Activated CD4-positive, alpha-beta T cell treated with anti-CD3 and anti-CD28 coated beads for 24 hours (primary cell): ENCODE results near the gene SLPI.

ENCODE experiments used
- DNase-seq, 2 donors: peaks; one replicate each; pipeline ENCODE4 v3.0.0-alpha.2; 2020; ENCODE audit warnings: low read depth in 2 of 2

SLPI gene

DNA sequence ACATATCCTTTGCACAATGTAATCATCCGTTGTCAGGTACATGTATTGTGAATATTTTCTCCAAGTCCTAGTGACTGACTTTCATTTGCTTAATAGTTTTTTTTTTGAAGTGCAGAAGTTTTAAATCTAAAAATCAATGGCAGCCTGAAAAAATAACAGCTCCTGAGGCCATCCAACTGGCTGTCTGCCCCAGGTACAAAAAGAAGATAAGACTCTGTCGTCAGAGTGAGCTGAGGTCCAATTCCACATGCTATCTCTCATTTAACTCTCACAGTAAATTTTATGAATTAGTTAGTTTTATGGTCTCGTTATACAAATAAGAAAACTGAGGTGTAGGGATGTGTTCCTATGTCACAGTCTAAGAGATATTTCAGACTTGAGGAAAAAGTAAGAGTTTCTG is 21.0 kb upstream of the SLPI start:
- no peak for DNase-seq

GRCh38 chr20:45269754-45270270 is 15.4 kb upstream of the SLPI start:
- no peak for DNase-seq

DNA sequence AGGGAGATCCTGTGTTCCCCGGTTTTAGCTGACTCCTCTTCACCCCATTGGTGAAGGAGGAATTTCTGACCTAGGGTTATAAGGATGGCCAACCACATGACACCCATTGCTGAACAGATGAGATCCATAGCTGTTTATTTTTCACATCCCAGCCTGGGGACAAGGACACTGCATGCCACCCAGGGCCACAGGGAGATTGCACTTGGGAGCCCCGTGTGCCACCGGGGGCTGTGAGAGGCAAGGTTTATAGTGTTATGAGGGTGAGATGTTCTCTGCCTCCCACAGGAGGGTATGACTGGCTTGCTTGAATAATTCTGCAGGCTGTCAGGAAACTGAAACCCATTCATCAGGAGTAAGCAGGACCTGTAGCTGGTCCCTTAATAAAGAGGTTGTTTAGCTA is 14.7 kb upstream of the SLPI start:
- DNase-seq: no peak

- DNase-seq: no peak
These were observed 14.2 kb upstream of the SLPI start for GRCh38 chr20:45268531-45268930.

DNA sequence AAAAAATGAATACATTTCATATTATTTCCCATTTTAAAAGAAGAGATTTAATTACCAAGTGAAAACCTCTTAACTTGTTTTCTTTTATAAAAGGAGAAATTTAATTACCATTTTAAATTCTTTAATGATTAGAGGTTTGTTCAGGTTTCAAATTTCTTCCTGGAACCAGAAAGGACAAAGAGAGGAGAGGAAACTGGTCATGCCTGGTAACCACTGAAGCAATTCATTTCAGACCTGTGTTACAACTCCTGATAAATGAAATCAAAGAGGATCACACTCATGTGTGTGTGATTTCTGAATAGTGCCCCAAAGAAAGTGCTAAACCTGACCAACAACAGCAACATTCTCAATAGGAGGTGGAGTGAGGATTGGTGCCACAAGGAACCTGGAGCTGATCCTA is 12.6 kb upstream of the SLPI start:
- no peak for DNase-seq

- no peak for DNase-seq
These were observed 9.3 kb upstream of the SLPI start for GRCh38 chr20:45263556-45264266.

DNA sequence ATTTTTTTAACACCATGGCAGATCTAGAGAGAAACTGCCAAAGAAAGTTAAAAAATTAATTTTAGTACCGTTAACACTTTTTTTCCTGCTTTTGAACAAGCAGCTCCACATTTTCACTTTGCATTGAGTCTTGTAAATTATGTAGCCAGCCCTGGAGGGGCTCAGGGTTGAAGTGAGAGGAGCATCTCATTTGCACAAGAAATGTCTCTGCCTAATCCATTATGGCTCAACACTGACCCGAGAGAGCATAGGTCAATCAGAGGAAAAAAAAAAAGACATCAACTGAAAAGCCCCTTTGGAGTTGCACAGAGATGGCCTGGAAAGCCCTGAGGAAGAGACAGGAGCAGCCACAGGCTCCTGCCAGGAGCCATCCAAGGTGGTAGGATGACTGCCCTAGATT is 4.3 kb upstream of the SLPI start:
- DNase-seq: no peak

DNA sequence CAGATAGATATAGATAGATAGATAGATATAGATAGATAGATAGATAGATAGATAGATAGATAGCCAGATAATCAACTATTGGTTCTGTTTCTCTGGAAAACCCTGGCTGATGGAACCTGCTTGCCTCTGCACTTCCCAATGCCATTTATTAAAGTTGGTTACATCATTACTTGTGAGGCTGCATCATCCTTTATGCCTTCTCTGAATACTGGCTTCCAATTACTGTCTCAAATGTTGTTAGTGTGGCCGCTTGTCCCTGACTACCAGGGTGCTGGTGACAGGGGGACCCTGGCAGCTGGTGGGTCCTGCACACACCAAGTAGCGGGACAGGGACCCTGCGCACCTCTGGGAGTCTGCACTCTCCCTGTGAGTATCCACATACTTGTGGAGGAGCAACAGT is 3.9 kb upstream of the SLPI start:
- no peak for DNase-seq

DNA sequence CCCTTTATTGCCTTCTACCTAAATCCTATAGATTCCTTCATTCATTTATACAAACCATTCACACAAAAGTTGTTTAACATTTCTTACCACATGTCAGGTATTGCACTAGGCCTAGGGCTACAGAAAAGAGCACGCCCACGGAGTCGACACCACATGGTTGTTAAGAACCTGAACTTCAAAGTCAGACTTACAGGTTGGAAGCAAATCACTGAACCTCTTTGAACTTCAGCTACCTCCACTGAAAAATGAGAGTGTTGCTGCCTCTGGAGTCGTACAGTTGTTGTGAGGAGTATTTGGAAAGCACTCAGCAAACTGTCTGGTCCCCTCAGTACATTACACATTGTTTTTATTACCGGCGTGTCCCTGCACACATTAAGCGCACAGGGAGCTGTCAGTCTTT is 3.3 kb upstream of the SLPI start:
- DNase-seq: no peak

DNA sequence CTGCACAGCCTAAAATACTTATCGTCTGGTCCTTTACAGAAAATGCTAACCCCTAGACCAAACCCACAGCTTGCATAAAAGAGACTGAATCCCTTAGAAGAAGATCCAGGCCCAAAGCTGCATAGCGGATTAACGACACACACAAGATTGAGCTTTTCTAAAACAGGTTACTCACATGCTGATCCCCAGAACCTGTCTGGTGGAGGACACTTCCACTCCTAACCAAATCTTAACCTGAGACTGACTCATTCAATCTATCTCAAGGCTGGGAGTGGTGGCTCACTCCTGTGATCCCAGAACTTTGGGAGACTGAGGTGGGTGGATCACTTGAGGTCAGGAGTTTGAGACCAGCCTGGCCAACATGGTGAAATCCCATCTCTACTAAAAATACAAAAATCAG is 2.8 kb upstream of the SLPI start:
- DNase-seq: no peak

DNA sequence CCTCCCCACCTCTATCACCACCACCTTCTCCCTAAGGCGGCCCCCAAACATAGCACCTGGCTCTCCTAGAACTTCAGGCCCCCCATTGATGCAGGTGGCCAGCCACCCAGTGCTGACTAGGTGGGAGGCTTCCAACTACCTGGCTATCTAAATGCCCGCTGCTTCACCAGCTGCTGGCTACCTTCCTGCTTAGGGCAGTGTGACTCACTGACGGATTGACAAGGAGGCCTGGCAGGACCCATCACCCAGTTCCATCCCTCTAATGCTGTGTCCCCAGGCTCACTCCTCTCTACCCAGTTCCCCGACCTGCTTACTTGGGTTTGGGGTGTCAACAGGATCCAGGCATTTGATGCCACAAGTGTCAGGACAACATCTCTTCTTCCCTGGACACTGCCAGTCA is 1.1 kb downstream of the SLPI start:
- DNase-seq: no peak

DNA sequence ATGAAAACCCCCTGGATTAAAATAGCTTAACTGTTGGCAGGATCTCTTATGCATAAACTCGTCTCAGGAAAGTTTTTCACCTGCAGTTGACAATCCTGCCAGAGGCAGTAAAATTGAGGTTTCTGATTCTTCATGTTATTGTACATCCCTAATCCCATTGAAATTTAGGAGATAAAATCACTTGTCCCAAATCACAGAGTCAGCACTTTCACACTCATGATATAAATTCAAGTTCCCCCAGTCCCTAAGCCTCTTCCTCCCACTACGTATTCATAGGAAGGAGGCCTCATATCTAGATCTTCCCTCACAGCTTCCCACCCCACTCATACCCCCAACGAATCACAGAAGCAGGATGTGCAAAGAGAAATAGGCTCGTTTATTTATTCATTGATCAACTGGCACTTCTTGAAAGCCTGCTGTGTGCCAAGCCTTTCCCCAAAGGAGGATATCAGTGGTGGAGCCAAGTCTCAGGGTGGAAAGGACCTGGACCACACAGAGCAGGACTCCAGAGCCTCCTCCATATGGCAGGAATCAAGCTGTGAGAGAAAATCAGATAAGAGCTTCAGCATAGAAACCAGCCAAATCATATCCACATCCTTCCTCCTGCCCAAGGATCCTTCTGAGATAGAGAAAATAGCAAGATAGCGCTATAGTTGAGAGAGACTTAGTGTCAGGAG is 2.3 kb downstream of the SLPI start:
- no peak for DNase-seq

- no peak for DNase-seq
These were observed 5.8 kb downstream of the SLPI start for GRCh38 chr20:45248609-45249008.

DNA sequence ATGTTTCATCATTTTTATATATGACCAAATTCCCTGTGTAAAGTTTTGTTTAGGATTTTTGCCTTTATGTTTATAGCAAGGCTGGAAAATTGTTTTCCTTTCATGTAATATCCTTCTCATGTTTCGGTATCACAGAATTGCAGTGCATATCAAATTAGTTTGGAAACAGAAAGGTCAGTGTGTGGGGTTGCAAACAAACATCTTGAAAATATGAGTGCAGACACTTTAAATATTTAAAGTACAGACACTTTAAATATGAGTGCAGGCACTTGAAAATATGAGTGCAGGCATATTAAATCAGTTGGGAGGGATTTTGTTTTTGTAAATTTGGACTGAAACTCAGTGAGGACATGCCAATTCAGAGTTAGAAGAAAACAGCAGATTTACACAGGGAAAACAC is 6.5 kb downstream of the SLPI start:
- DNase-seq: no peak

GRCh38 chr20:45246109-45246508 is 8.3 kb downstream of the SLPI start:
- DNase-seq: no peak

GRCh38 chr20:45238139-45238538 is 16.2 kb downstream of the SLPI start:
- DNase-seq: no peak

DNA sequence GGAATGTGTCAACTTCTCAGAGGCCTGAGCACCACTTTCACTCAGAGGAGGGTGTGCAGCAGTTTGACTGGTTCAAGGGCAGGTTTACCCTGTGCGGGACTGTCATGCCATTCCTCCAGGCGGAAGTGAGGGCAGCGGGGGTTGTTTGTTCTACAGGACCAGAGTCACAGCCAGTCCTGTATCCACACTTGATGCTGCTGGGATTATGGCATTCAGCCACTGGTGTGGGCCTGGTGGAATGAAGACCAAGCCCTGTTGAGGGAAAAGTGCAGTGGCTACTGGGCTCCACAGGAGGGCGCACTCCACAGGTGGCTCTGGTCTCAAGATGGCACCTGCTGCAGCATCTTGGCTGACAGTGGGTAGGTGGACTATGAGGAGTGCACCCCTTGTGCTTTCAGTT is 18.4 kb downstream of the SLPI start:
- DNase-seq: no peak

GRCh38 chr20:45230631-45231030 is 23.7 kb downstream of the SLPI start:
- DNase-seq: no peak

GRCh38 chr20:45229264-45230056 is 24.9 kb downstream of the SLPI start:
- DNase-seq: peak; percentile 29 to 45

DNA sequence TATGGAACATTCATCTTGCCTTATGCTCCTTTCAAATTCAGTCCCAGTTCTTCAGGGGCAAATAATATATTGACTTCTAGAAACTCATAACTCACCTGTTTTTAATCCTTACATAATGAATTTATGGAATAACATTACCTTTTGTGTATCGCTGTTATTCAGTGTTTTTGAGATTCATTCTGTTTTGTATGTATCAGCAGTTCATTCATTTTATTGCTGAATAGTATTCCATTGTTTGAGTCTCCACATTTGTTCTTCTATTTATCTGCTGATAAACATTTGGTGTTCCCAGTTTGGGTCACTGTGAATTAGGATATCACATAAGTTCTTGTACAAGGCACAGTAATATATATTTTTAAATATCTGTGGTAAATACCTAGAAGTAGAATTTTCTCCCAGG is 28.1 kb downstream of the SLPI start:
- no peak for DNase-seq

DNA sequence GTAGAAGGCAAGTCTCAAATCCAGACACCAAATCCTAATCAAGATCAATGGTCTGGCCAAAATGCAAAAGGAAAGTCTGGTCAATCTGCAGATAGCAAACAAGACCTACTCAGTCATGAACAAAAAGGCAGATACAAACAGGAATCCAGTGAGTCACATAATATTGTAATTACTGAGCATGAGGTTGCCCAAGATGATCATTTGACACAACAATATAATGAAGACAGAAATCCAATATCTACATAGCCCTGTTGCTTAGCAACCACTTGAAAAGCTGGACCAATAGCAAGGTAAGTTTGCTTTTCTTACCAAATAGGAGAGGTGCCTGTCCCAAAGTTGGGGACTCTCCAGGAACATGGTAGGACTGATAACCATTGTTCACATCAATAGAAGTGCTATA is 31.2 kb downstream of the SLPI start:
- DNase-seq: no peak

GRCh38 chr20:45221076-45221475 is 33.3 kb downstream of the SLPI start, which contains the start of gene SEMG2:
TSS of gene SEMG2 (plus strand) at chr20:45221373. CDS start at chr20:45221390, 17 bp downstream.
- no peak for DNase-seq

DNA sequence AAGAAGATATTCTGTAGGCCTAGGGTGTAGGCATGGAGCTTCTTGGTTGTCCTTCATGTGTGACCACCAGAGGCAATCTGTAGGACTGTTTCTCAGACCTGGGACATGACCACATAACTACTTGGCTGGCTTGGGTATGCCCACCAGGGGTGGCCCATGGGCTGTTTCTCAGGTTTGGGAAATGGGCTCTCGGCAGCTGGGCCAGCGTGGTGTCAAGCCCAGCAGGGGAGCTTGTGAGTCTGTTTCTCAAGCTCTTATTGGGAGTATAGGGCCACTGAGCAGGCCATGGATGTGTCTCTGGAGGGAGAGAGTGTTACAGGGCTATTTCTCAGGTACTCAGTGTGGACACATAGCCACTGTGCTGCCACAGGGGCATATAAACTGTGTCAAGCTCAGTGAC is 35.7 kb downstream of the SLPI start:
- no peak for DNase-seq
